DND-41 (cell line): ENCODE data around the gene PHACTR1.

Source experiments
- ATAC-seq: fragments of 200-7000 bp; cut with Tn5 transposase; 3 replicates; pipeline ENCODE4 v1.9.1; 2021; ENCODE audit warnings: low read depth; ENCODE audit not compliant: insufficient read depth
- DNase-seq: peaks from one replicate; pipeline ENCODE4 v3.0.0-alpha.2; 2020
- H2AFZ ChIP-seq: 2 replicates; pipeline ENCODE4 v1.6.0; 2012; ENCODE audit warnings: low read depth, low read length
- H3K27ac ChIP-seq: 2 replicates; pipeline ENCODE4 v1.5.1; 2012; ENCODE audit warnings: low read length, inconsistent platforms
- H3K27me3 ChIP-seq: fragments of 200-600 bp; sonication (generic); 2 replicates; pipeline ENCODE4 v1.6.0; 2012; ENCODE audit warnings: low read length, mild to moderate bottlenecking, inconsistent platforms; ENCODE audit not compliant: insufficient read depth, poor library complexity
- H3K36me3 ChIP-seq: 2 replicates; pipeline ENCODE4 v1.5.1; 2012; ENCODE audit warnings: low read length, inconsistent platforms; ENCODE audit not compliant: insufficient read depth
- H3K4me1 ChIP-seq: 2 replicates; pipeline ENCODE4 v1.5.1; 2012; ENCODE audit warnings: mild to moderate bottlenecking, low read length; ENCODE audit not compliant: insufficient read depth
- H3K4me2 ChIP-seq: 2 replicates; pipeline ENCODE4 v1.6.0; 2012; ENCODE audit warnings: mild to moderate bottlenecking, moderate library complexity, low read length, inconsistent platforms; ENCODE audit not compliant: insufficient read depth
- H3K4me3 ChIP-seq, 2 experiments: fragments of 200-600 bp in 1 of 2; shearing (Covaris generic) in 1 of 2; 2 replicates each; pipeline ENCODE4 v1.5.1; 2012 to 2016; ENCODE audit warnings: inconsistent platforms in 2 of 2, low read length in 2 of 2, mild to moderate bottlenecking in 2 of 2, low read depth in 1 of 2, moderate library complexity in 1 of 2
- H3K79me2 ChIP-seq: 2 replicates; pipeline ENCODE4 v1.6.0; 2012; ENCODE audit warnings: low read length, inconsistent platforms; ENCODE audit not compliant: insufficient read depth
- H3K9ac ChIP-seq: 2 replicates; pipeline ENCODE4 v1.6.0; 2012; ENCODE audit warnings: low read depth, mild to moderate bottlenecking, inconsistent platforms, low read length, moderate library complexity
- H3K9me3 ChIP-seq: 2 replicates; pipeline ENCODE4 v1.5.1; 2012; ENCODE audit warnings: low read length, moderate library complexity, mild to moderate bottlenecking, inconsistent platforms; ENCODE audit not compliant: insufficient read depth, severe bottlenecking
- H4K20me1 ChIP-seq: 2 replicates; pipeline ENCODE4 v1.6.0; 2012; ENCODE audit warnings: low read length; ENCODE audit not compliant: insufficient read depth
- EZH2 ChIP-seq: IDR thresholded peaks from 3 replicates; pipeline ENCODE4 v1.6.1; 2012; ENCODE audit warnings: borderline replicate concordance, low read depth, mild to moderate bottlenecking, moderate library complexity, low read length, inconsistent platforms; ENCODE audit not compliant: severe bottlenecking
- TF ChIP-seq, protein P1 (sequence below): IDR thresholded peaks from 2 replicates; pipeline ENCODE4 v1.5.1; 2012; ENCODE audit warnings: borderline replicate concordance, low read length, moderate library complexity, mild to moderate bottlenecking; ENCODE audit not compliant: poor library complexity, severe bottlenecking; ENCODE audit errors: extremely low read depth

PHACTR1 gene

DNA sequence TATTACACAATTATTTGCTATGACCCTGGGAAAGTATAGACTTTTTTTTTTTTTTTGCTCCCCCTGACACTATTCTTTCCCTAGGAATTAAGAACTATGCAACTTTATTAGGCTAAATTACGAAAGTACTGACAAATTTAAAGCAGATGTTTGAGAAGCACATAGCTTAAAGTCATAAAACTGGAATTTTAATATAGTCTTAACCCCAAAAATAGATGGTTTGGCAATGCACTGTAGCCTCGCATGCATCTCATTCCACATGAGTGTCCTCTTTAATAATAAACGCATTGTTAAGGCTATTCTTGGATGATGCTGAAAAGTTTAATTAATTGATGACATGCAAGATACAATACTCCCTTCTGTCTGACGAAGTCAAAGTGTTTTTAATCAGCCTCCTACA is 562.4 kb downstream of the PHACTR1 start:
- ATAC-seq = no peak
- DNase-seq = no peak
- H3K4me1 ChIP-seq = no peaks in the 10 kb centered on the region
- no peaks in the 10 kb centered on the region for H3K79me2 ChIP-seq
- H4K20me1 ChIP-seq = no peaks in the 10 kb centered on the region
- no peak overlapping the region for H3K4me2 ChIP-seq
- no peak overlapping the region for H3K4me3 ChIP-seq
- no peaks in the 10 kb centered on the region for H3K9me3 ChIP-seq
- no peaks in the 10 kb centered on the region for H3K27me3 ChIP-seq
- no peak overlapping the region for H2AFZ ChIP-seq
- no peaks in the 10 kb centered on the region for H3K36me3 ChIP-seq
- no peak for TF ChIP-seq EZH2
- H3K9ac ChIP-seq = no peak overlapping the region
- no peak overlapping the region for H3K27ac ChIP-seq

DNA sequence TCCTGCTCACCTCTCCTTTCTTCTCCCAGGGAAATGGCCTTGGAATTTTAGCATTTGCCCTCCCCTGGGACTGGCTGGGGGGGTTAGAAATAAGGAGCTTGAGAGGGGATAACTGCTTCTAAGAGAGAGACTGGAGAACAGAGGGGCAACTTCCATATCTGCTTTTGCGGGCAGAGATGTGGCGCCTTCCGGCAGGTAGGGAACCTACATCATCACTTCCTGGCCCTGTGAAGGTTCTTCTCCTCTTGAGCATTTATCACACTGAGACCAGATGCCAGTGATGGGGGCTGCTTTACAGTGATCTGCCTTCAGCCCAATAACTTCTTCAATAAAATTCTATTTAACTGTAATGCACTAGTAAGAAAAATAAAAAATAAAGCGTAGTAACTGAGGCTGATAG is 563.7 kb downstream of the PHACTR1 start:
- Histone ChIP-seq H3K79me2 (no peaks in the 10 kb centered on the region), H3K4me2 (no peak overlapping the region), H2AFZ (no peak overlapping the region), H3K4me1 (no peaks in the 10 kb centered on the region), H3K27me3 (no peaks in the 10 kb centered on the region), H4K20me1 (no peaks in the 10 kb centered on the region), H3K36me3 (no peaks in the 10 kb centered on the region), H3K9ac (no peak overlapping the region), H3K9me3 (no peaks in the 10 kb centered on the region), H3K27ac (no peak overlapping the region), H3K4me3 (no peak overlapping the region)
- TF ChIP-seq, protein P1, sequence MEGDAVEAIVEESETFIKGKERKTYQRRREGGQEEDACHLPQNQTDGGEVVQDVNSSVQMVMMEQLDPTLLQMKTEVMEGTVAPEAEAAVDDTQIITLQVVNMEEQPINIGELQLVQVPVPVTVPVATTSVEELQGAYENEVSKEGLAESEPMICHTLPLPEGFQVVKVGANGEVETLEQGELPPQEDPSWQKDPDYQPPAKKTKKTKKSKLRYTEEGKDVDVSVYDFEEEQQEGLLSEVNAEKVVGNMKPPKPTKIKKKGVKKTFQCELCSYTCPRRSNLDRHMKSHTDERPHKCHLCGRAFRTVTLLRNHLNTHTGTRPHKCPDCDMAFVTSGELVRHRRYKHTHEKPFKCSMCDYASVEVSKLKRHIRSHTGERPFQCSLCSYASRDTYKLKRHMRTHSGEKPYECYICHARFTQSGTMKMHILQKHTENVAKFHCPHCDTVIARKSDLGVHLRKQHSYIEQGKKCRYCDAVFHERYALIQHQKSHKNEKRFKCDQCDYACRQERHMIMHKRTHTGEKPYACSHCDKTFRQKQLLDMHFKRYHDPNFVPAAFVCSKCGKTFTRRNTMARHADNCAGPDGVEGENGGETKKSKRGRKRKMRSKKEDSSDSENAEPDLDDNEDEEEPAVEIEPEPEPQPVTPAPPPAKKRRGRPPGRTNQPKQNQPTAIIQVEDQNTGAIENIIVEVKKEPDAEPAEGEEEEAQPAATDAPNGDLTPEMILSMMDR = no peak
- TF ChIP-seq EZH2 = no peak
- ATAC-seq = no peak
- DNase-seq = no peak

DNA sequence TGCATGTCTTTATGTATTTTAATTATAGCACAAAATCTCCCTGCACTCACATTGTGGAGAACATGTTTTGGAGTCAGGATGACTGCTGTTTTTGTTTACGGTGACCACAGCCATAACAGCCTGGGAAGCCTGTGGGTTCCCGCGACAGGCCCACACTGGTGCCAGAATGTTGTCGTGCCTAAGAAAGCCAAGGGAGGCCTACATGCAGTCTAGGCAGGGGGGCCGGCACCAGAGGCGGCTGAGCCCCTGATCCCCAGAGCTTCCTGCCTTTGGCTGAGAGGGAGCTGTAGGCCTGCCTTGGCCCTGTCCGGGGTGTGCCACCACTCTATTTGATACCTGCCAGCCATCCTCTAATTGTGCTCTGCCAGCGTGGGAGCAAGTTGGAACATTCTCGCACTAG is 565.1 kb downstream of the PHACTR1 start:
- H3K4me1 ChIP-seq = no peaks in the 10 kb centered on the region
- no peak overlapping the region for H3K9ac ChIP-seq
- TF ChIP-seq EZH2 = no peak
- TF ChIP-seq, protein P1 = no peak
- H3K9me3 ChIP-seq = no peaks in the 10 kb centered on the region
- ATAC-seq (no peak), DNase-seq (no peak)
- H3K36me3 ChIP-seq = no peaks in the 10 kb centered on the region
- no peak overlapping the region for H3K27ac ChIP-seq
- H3K27me3 ChIP-seq = no peaks in the 10 kb centered on the region
- no peaks in the 10 kb centered on the region for H4K20me1 ChIP-seq
- H3K4me2 ChIP-seq = no peak overlapping the region
- H2AFZ ChIP-seq = no peak overlapping the region
- no peaks in the 10 kb centered on the region for H3K79me2 ChIP-seq
- H3K4me3 ChIP-seq = no peak overlapping the region

DNA sequence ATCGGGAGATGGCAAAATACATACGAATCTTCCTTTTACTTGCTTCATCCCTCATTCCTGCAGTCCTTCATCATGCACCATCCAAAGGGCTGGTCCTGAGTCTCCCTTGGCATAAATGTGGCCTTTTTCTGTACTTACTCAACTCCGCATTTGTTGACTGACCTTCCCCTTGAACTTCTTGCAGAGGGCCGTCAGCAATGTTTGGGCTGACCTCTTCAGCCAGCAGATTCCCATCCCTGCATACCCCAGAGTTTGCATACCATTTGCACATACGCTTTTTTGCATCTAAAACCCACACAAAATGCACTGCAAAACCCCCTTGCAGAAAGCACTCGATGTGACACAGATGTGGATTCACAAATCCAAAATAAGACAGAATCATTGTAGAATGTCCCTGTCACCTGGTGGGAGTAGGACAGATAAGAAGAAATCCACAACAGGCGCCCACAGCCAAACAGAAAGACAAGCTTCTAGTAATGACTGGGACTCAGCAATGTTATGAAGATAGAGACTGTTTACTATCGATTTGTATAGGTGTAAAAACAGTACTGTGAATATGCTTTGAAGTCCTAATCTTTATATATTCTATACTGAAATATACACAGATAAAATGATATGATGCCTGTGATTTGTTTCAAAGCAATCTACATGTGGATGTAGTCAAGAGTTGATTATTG is 566.0 kb downstream of the PHACTR1 start:
- Histone ChIP-seq H3K9ac (no peak overlapping the region), H4K20me1 (no peaks in the 10 kb centered on the region), H3K79me2 (no peaks in the 10 kb centered on the region), H3K4me3 (no peak overlapping the region), H3K4me2 (no peak overlapping the region), H3K9me3 (peaks cover 3% of the 10 kb centered on the region), H3K27ac (no peak overlapping the region), H3K4me1 (no peaks in the 10 kb centered on the region), H3K27me3 (no peaks in the 10 kb centered on the region), H3K36me3 (no peaks in the 10 kb centered on the region; the same call in 1 of the 2 replicates), H2AFZ (no peak overlapping the region)
- ATAC-seq (no peak), DNase-seq (no peak)
- no peak for TF ChIP-seq EZH2
